Measurements from ENCODE around the gene NR2C2AP. TPM values are rescaled to one million over a fixed set of nuclear protein-coding genes. Genes with fewer than 3 reads are reported as not detected.

NR2C2AP gene, protein sequence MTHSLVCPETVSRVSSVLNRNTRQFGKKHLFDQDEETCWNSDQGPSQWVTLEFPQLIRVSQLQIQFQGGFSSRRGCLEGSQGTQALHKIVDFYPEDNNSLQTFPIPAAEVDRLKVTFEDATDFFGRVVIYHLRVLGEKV
- total RNA-seq, result 8.2 and 11.5 TPM in 2 replicates

DNA sequence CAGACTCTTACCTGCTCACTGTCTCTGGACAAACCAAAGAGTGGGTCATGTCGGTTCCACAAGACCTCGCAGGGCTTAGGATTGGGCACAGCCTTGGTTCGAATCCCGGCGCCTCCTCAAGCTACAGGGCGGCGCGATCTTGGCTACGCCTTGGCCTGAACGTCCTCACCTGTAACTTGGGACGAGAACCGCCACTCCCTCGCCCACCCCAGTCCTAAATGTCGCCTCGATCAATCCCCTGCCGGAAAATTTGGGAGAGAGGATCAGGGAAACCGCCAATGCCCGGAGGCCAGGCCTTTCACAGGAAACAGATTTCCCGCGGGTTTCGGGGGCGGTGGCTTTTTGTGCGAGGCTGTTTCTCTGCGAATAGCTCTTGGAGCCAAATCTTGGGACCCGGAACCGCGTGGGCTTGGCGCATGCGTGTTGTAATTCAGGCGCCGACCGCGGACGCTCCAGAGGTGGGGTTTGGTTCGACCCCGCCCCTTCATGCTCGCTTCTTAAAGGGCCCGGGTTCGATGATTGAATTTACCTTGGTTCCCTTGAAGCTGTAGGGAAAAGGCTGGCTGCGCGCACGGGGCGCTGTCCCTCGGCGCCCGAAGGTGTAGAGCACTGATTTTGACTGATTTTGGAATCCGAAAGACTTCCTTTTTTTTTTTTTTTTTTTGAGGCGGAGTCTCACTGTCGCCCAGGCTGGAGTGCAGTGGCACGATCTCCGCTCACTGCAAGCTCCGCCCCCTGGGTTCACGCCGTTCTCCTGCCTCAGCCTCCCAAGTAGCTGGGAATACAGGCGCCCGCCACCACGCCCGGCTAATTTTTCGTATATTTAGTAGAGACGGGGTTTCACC, at the start of gene NR2C2AP:
Gene NR2C2AP, minus strand, starts transcription at position 403 of the 845 bp plus-strand sequence. Its CDS starts 354 bp downstream, at position 49.

DNA sequence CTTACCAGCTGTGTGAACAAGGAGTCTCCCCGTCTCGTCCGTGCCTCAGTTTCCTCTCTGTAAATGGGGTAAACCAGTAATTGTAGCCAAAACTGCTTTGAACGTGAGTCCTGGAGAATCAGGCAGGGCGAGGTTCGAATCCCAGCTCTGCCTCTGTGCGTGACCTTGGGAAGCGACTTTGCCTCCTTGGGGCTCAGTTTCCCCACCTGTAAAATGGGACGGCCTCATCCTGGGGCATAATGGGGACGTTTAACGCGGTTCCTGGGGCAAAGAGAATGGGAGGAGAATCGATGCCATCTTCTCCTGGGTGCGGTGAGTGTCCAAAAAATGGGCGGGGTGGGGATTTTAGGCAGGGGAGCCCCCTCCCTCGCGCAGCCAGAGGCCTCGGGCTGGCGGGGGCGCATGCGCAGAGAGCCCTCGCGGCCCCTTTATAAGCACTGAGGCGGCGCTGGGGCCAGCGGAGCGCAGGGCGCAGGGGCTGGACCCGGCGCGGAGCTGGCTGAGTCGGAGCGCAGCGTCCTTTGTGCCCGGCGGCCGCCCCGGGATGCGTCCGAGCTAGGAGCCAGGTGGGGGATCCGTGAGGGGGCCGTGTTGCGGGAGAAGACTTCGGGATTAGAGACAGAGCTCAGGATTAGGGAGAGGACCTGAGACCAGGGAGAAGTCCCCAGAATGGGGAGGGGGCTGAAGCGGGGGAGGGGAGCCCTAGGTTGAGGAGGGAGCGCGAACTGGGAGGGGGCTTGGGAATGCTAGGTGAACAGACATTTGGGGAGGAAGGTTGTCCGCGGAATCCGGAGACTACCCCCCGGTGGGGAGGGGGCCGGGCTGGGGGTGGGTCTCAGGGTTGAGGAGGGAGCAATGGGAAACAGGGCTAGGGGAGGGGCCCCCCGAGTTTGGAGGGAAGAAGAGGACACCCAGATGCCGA, 8.5 kb upstream of the NR2C2AP start, which contains the start of gene NCAN:
Gene NCAN, plus strand, starts transcription at position 460 of the 922 bp plus-strand sequence. CDS start 4,996 bp downstream, outside the sequence.

DNA sequence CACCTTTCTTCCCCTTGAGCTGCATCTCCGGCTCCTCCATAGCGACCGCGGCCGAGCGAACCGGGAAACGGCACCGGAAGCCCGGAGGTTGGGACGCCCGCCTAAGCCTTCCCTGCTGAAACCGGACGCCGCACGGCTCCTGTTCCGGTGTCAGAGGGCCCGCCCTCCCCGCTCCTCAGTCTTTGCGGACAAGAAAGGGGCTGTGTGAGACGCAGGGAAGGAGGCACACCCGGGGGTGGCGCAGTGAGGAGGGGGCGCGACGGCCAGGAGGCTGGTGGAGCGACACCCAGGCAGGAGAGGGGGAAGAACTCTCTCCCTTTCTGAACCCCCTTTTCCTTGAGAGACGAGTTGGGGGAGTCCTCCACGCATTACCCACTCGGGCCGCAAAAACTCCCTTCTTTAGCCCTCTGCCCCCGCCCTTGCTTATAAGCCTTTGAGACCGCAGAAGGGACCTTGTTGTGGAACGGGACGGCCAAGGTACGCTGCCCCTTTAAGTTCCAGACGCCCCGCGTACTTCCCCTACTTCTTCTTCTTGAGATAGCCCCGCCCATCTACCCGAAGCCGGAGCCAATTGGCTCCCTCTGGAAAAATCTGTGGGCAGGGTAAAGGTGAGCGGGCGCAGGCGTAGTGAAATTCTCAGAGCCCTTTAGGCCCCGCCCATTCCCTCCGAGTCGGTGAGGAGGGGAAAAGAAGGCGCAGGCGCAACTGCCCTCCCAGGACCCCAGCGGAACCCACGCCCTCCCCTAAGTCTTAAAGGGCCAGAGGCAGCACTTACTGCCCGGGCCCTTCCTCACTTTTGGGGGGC, 10.9 kb downstream of the NR2C2AP start, which contains the start of the genes BORCS8 and RFXANK:
Gene BORCS8, minus strand, starts transcription at position 75 of the 805 bp plus-strand sequence. Its CDS starts 35 bp downstream, at position 40.
Gene RFXANK, plus strand, starts transcription at position 181 of the 805 bp plus-strand sequence. CDS start 1,689 bp downstream, outside the sequence.

DNA sequence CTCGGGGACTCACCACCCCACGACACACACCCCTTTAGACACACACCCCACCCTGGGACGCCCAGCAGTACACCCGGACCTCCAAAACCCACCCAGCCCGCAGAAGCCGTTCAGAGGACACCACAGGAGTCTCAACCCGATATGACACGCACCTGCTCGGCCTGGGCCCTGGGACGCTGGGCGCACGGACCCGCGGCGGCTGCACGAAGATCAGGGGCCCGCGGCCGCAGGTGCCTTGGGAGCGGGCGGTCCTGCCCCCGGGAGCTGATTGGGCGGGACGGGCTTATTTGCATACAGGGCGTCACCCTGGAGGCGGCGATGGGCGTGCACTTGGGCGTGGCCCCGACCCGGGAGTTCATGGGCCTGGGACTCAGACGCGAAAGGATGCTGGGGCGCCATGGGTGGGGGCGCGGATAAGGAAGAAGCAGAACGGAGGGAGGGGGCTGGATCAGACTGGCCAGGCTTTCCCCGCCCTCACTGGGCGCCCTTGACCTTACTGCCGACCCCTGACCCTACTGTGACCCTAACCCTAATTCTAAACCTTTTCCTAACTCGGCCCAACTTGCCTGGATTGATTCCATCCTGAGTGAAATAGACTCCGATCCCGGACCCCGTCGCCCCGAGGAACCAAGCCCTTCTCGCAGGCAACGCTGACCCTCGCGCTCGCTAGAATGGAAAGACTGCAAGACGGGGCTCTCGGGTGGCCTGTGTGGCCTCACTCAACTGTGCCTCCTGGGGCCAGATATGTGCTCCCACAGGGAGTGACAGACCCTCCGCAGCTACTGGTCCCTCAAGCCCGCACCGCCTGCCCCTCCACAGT, 33.0 kb downstream of the NR2C2AP start, which contains the start of gene MEF2B:
Gene MEF2B, minus strand, starts transcription at position 211 of the 820 bp plus-strand sequence. CDS start 19,528 bp downstream, outside the sequence.

Small RNAs within 50 kb of the gene (small RNA-seq; reads per million reads assigned to genes)
- gene RNU6-1028P, result not detected

Other genes with a start within 250 kb of the NR2C2AP start
- 35.2 and 39.9 TPM in 2 replicates for gene SUGP2, start 169.9 kb downstream of the NR2C2AP start, total RNA-seq
- 36.4 and 39.9 TPM in 2 replicates for gene ARMC6, start 169.8 kb downstream of the NR2C2AP start, total RNA-seq
- 3.5 and 4.0 TPM in 2 replicates for gene SLC25A42, start 139.4 kb downstream of the NR2C2AP start, total RNA-seq
- gene TMEM161A, start 64.9 kb downstream of the NR2C2AP start, total RNA-seq, result 13.3 and 18.9 TPM in 2 replicates
- 0.13 TPM in 1 of 2 replicates, not detected in the other for gene MEF2B, start 33.2 kb downstream of the NR2C2AP start, total RNA-seq
- gene BORCS8, start 11.3 kb downstream of the NR2C2AP start, total RNA-seq, result 13.2 and 19.9 TPM in 2 replicates
- 51.3 and 57.7 TPM in 2 replicates for gene RFXANK, start 11.2 kb downstream of the NR2C2AP start, total RNA-seq
- gene NCAN, start 8.5 kb upstream of the NR2C2AP start, total RNA-seq, result not detected in 2 replicates
- gene TM6SF2, start 69.9 kb upstream of the NR2C2AP start, total RNA-seq, result not detected in 2 replicates
- gene SUGP1, start 117.1 kb upstream of the NR2C2AP start, total RNA-seq, result 30.5 and 31.7 TPM in 2 replicates
- gene MAU2, start 117.4 kb upstream of the NR2C2AP start, total RNA-seq, result 37.5 and 48.5 TPM in 2 replicates
- gene GATAD2A, start 202.3 kb upstream of the NR2C2AP start, total RNA-seq, result 77.1 and 92.2 TPM in 2 replicates

Data from thoracic aorta endothelial cell (primary cell).